ENCODE measurements around the gene SLC16A3.

- TF ChIP-seq MAFK (IDR thresholded peaks at IDR 0.05; ENCODE audit: low read length) (no peak), MAZ (CRISPR knock-in tag; conservative IDR thresholded peaks at IDR 0.05 in 1 of 2, IDR thresholded peaks at IDR 0.05 in 1 of 2) (no peak), YY1 (IDR thresholded peaks at IDR 0.05; ENCODE audit: borderline replicate concordance in 1 of 3, control insufficient read depth in 1 of 3, extremely low read depth in 1 of 3, insufficient read depth in 3 of 3, insufficient read length in 1 of 3, insufficient replicate concordance in 2 of 3, low read depth in 1 of 3, low read length in 2 of 3) (no peak), PREB (CRISPR knock-in tag; IDR thresholded peaks at IDR 0.05) (no peak), JUND (IDR thresholded peaks at IDR 0.05; ENCODE audit: borderline replicate concordance, low read depth, low read length) (no peak), JUND (tag; IDR thresholded peaks at IDR 0.05; ENCODE audit: borderline replicate concordance, low read depth, low read length) (no peak), CTCF (IDR thresholded peaks at IDR 0.05 in 2 of 3, conservative IDR thresholded peaks at IDR 0.05 in 1 of 3; ENCODE audit: insufficient read depth in 2 of 3, low read depth in 1 of 3, low read length in 3 of 3) (no peak)
These were observed 19.2 kb downstream of the SLC16A3 start for GRCh38 chr17:82247856-82248671.
